Endodermal cell (in vitro differentiated cells): ENCODE measurements around the gene TP73. TPM values are rescaled to one million over a fixed set of nuclear protein-coding genes. Genes with fewer than 3 reads are reported as not detected.

Source experiments
- DNase-seq: peaks from one replicate; pipeline ENCODE4 v3.0.0-alpha.2; 2017
- H3K27ac ChIP-seq: 2 replicates; pipeline ENCODE4 v1.5.1; 2013; ENCODE audit warnings: mild to moderate bottlenecking, low read depth, low read length, moderate library complexity
- H3K27me3 ChIP-seq: 2 replicates; pipeline ENCODE4 v1.6.1; 2013; ENCODE audit warnings: mild to moderate bottlenecking, low read length, moderate library complexity; ENCODE audit not compliant: insufficient read depth, control insufficient read depth, poor library complexity, severe bottlenecking
- H3K36me3 ChIP-seq: 2 replicates; pipeline ENCODE4 v1.7.0; 2013; ENCODE audit warnings: mild to moderate bottlenecking, low read length, moderate library complexity; ENCODE audit not compliant: control insufficient read depth, insufficient read depth
- H3K4me1 ChIP-seq: one replicate; pipeline ENCODE4 v1.7.0; 2013; ENCODE audit warnings: low read length; ENCODE audit not compliant: control insufficient read depth, insufficient read depth
- H3K4me3 ChIP-seq: 2 replicates; pipeline ENCODE4 v1.5.1; 2013; ENCODE audit warnings: mild to moderate bottlenecking, low read length, moderate library complexity
- H3K9ac ChIP-seq: 2 replicates; pipeline ENCODE4 v1.6.1; 2013; ENCODE audit warnings: mild to moderate bottlenecking, low read length, moderate library complexity; ENCODE audit not compliant: poor library complexity, severe bottlenecking; ENCODE audit errors: extremely low read depth
- H3K9me3 ChIP-seq: 2 replicates; pipeline ENCODE4 v1.6.1; 2013; ENCODE audit warnings: mild to moderate bottlenecking, low read length, moderate library complexity; ENCODE audit not compliant: control insufficient read depth
- H3K27ac Mint-ChIP-seq: 2 replicates; pipeline ENCODE4 v1.8.0; 2020; ENCODE audit warnings: mixed read lengths
- H3K27me3 Mint-ChIP-seq: 2 replicates; pipeline ENCODE4 v1.8.0; 2021; ENCODE audit warnings: mild to moderate bottlenecking, mixed read lengths; ENCODE audit not compliant: insufficient read depth
- H3K36me3 Mint-ChIP-seq: 2 replicates; pipeline ENCODE4 v1.8.0; 2020; ENCODE audit warnings: low read depth, mixed read lengths
- H3K4me1 Mint-ChIP-seq: 2 replicates; pipeline ENCODE4 v1.8.0; 2020; ENCODE audit warnings: mixed read lengths
- H3K4me3 Mint-ChIP-seq: 2 replicates; pipeline ENCODE4 v1.8.0; 2020; ENCODE audit warnings: mild to moderate bottlenecking, moderate library complexity, mixed read lengths
- H3K9me3 Mint-ChIP-seq: 2 replicates; pipeline ENCODE4 v1.8.0; 2020; ENCODE audit warnings: mild to moderate bottlenecking, mixed read lengths
- WGBS, 2 experiments: methylation state at CpG; one replicate each; pipeline versions ENCODE4 v1.1.5 to v1.1.7; 2013; ENCODE audit warnings: missing lambda C conversion rate in 2 of 2, mixed read lengths in 1 of 2; ENCODE audit not compliant: insufficient coverage in 1 of 2, insufficient read length in 1 of 2; 5-methylcytosine and 5-hydroxymethylcytosine counted together
- total RNA-seq, 2 donors: library from RNA; stranded (reverse); fragmentation: NEBNext Ultra II Directional in 1 of 2; extraction: Animal tissue kit (Norgen Biotek cat#: 25700) in 1 of 2; gene quantifications; 2 replicates in 1 of 2; 3 replicates in 1 of 2; pipeline ENCODE4 v1.2.1, GENCODE V29; 2021
- TF ChIP-seq, protein P1 (sequence below): fragments of 200-600 bp; sonication (generic); conservative IDR thresholded peaks from 2 replicates; pipeline ENCODE4 v1.5.0; 2021; ENCODE audit warnings: antibody characterized with exemption, mild to moderate bottlenecking

Gene TP73
- total RNA-seq, 2 donors from 2014 or later: 3.4 to 3.5 TPM

DNA sequence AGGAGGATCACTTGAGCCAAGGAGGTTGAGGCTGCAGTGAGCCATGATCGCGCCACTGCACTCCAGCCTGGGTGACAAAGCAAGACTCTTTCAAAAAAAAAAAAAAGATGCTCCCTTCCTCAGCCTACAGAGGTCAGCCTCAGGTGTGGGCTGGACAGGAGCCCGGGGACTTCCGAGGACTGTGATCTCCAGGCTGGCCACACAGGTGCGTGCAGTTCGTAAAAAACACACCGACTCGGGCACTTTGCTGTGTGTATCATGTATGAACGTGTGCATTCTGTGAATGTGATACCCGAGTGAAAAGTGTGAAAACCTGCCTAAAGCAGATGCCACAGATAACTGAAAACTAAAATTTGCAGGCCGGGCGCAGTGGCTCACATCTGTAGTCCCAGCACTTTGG is 91.5 kb downstream of the TP73 start:
- no peak for DNase-seq
- H3K36me3 ChIP-seq: peaks cover 40% of the 10 kb centered on the region
- H3K4me3 Mint-ChIP-seq: no peak overlapping the region
- no peak overlapping the region for H3K27ac Mint-ChIP-seq
- 91 to 97% methylated on average over 8 to 12 of the region's 12 CpGs for WGBS, 2 experiments
- peaks cover 17% of the 10 kb centered on the region for H3K4me1 Mint-ChIP-seq
- no peak overlapping the region for H3K27ac ChIP-seq
- no peaks in the 10 kb centered on the region for H3K27me3 Mint-ChIP-seq
- peaks cover 10% of the 10 kb centered on the region for H3K4me1 ChIP-seq
- no peak overlapping the region for H3K9ac ChIP-seq
- H3K27me3 ChIP-seq: peaks cover under 1% of the 10 kb centered on the region
- H3K9me3 Mint-ChIP-seq: no peaks in the 10 kb centered on the region
- H3K36me3 Mint-ChIP-seq: peaks cover 35% of the 10 kb centered on the region
- H3K9me3 ChIP-seq: peaks cover 12% of the 10 kb centered on the region
- TF ChIP-seq, protein P1, sequence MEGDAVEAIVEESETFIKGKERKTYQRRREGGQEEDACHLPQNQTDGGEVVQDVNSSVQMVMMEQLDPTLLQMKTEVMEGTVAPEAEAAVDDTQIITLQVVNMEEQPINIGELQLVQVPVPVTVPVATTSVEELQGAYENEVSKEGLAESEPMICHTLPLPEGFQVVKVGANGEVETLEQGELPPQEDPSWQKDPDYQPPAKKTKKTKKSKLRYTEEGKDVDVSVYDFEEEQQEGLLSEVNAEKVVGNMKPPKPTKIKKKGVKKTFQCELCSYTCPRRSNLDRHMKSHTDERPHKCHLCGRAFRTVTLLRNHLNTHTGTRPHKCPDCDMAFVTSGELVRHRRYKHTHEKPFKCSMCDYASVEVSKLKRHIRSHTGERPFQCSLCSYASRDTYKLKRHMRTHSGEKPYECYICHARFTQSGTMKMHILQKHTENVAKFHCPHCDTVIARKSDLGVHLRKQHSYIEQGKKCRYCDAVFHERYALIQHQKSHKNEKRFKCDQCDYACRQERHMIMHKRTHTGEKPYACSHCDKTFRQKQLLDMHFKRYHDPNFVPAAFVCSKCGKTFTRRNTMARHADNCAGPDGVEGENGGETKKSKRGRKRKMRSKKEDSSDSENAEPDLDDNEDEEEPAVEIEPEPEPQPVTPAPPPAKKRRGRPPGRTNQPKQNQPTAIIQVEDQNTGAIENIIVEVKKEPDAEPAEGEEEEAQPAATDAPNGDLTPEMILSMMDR: no peak
- no peak overlapping the region for H3K4me3 ChIP-seq

DNA sequence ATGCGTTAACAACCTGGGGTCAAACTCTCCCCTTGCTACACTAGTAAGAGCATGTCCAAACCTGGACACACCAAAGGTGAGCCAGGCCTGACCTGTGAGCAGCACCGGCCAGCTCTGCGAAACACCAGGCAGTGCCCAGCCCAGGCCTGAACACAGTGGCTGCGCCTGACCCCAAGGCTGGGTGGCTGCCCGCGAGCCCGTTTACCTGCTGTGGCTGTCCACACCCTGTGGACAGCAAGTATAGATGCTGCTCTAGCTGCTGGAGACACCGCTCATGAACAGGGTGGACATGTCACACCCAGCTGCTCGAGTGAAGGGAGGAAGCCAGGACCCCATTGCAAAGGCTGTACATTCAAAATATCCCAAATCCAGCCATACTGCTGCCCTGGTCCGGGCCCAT is 92.3 kb downstream of the TP73 start:
- H3K27ac Mint-ChIP-seq: no peak overlapping the region
- H3K4me1 ChIP-seq: peaks cover 10% of the 10 kb centered on the region
- H3K27me3 Mint-ChIP-seq: peaks cover 6% of the 10 kb centered on the region
- peak overlapping the region; percentile 23 for H3K4me3 ChIP-seq
- WGBS, 2 experiments: 94 to 97% methylated on average over 5 to 10 of the region's 10 CpGs
- no peak overlapping the region for H3K27ac ChIP-seq
- TF ChIP-seq, protein P1: no peak
- H3K9ac ChIP-seq: no peak overlapping the region
- H3K4me3 Mint-ChIP-seq: no peak overlapping the region
- H3K27me3 ChIP-seq: peaks cover 9% of the 10 kb centered on the region
- peaks cover 17% of the 10 kb centered on the region for H3K4me1 Mint-ChIP-seq
- H3K36me3 Mint-ChIP-seq: peaks cover 35% of the 10 kb centered on the region
- peaks cover 36% of the 10 kb centered on the region for H3K36me3 ChIP-seq
- H3K9me3 Mint-ChIP-seq: no peaks in the 10 kb centered on the region
- DNase-seq: peak; percentile 36
- peaks cover 12% of the 10 kb centered on the region for H3K9me3 ChIP-seq

DNA sequence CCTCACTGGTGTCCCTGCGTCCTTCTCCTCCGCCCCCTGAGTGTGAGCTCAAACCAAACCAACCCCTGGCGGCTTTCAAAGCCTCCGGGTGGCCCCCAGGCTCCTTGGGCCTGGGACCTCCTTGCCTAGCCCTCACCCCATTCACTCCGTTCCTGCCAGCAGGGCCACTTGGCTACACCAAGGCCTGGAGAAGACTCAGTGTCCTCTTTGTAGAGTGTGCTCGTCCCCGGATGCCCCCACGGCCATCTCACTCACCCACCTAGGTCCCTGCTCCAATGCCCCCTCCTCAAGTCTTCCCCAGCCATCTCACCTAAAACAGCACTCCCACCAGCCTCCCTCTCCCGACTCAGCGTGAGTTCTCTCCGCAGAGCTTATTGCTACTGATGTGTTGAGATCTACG is 92.8 kb downstream of the TP73 start:
- peaks cover 35% of the 10 kb centered on the region for H3K36me3 Mint-ChIP-seq
- peaks cover 17% of the 10 kb centered on the region for H3K4me1 Mint-ChIP-seq
- no peaks in the 10 kb centered on the region for H3K9me3 Mint-ChIP-seq
- TF ChIP-seq, protein P1: no peak
- H3K27ac Mint-ChIP-seq: no peak overlapping the region
- H3K4me3 Mint-ChIP-seq: peak overlapping the region; percentile 83
- peaks cover 9% of the 10 kb centered on the region for H3K27me3 ChIP-seq
- H3K4me1 ChIP-seq: peaks cover 10% of the 10 kb centered on the region
- no peak overlapping the region for H3K27ac ChIP-seq
- WGBS, 2 experiments: 93 to 95% methylated on average over 8 to 12 of the region's 12 CpGs
- peaks cover 32% of the 10 kb centered on the region for H3K36me3 ChIP-seq
- peaks cover 9% of the 10 kb centered on the region for H3K9me3 ChIP-seq
- H3K9ac ChIP-seq: no peak overlapping the region
- H3K27me3 Mint-ChIP-seq: peaks cover 6% of the 10 kb centered on the region
- peak overlapping the region; percentile 86 for H3K4me3 ChIP-seq
- no peak for DNase-seq
